Endothelial cell of umbilical vein (primary cell): ENCODE data around the gene COL16A1.

Experiments
- CTCF ChIP-seq, 2 donors: IDR thresholded peaks; 1 replicate in 1 of 2; 2 replicates in 1 of 2; pipeline ENCODE4 v1.5.1; 2011; ENCODE audit warnings: low read length in 2 of 2, mild to moderate bottlenecking in 2 of 2, moderate library complexity in 2 of 2, control low read depth in 1 of 2, inconsistent platforms in 1 of 2, low read depth in 1 of 2; ENCODE audit not compliant: insufficient read depth in 1 of 2; ENCODE audit errors: extremely low read depth in 1 of 2
- EZH2 ChIP-seq: IDR thresholded peaks from 2 replicates; pipeline ENCODE4 v1.6.1; 2012; ENCODE audit warnings: borderline replicate concordance, low read depth, mild to moderate bottlenecking, moderate library complexity, low read length, inconsistent platforms; ENCODE audit not compliant: severe bottlenecking
- FOS ChIP-seq: IDR thresholded peaks from 2 replicates; pipeline ENCODE4 v1.6.1; 2011; ENCODE audit warnings: mild to moderate bottlenecking, low read length, moderate library complexity, borderline replicate concordance; ENCODE audit not compliant: insufficient read depth
- GATA2 ChIP-seq: IDR thresholded peaks from 2 replicates; pipeline ENCODE4 v1.7.0; 2011; ENCODE audit warnings: low read depth, mild to moderate bottlenecking, moderate library complexity, mixed read lengths, low read length; ENCODE audit not compliant: insufficient read length, insufficient read depth
- MAX ChIP-seq: IDR thresholded peaks from 2 replicates; pipeline ENCODE4 v1.6.1; 2011; ENCODE audit not compliant: insufficient read depth, insufficient read length
- MYC ChIP-seq: IDR thresholded peaks from one replicate; pipeline ENCODE4 v1.6.1; 2011; ENCODE audit warnings: mild to moderate bottlenecking, low read depth, low read length
- POLR2A ChIP-seq: IDR thresholded peaks from 2 replicates; pipeline ENCODE4 v1.6.1; 2012; ENCODE audit warnings: low read depth, mild to moderate bottlenecking, control low read depth, low read length
- POLR2AphosphoS5 ChIP-seq: IDR thresholded peaks from 2 replicates; pipeline ENCODE4 v1.6.1; 2012; ENCODE audit warnings: low read depth, mild to moderate bottlenecking, control low read depth, low read length, moderate library complexity; ENCODE audit not compliant: insufficient read depth

- no peak for TF ChIP-seq POLR2AphosphoS5
- no peak for TF ChIP-seq FOS
- peak; percentile 30 to 56 for TF ChIP-seq CTCF (IDR thresholded peaks at IDR 0.05; ENCODE audit: extremely low read depth in 1 of 2, insufficient read depth in 1 of 2, low read depth in 1 of 2, low read length in 2 of 2)
- TF ChIP-seq EZH2: no peak
- TF ChIP-seq POLR2A: no peak
- TF ChIP-seq GATA2: no peak
- TF ChIP-seq MAX: no peak
- TF ChIP-seq MYC: no peak
Measured at GRCh38 chr1:31683997-31684396, 19.8 kb downstream of the COL16A1 start.
